Stimulated activated CD8-positive, alpha-beta memory T cell treated with anti-CD3 and anti-CD28 coated beads, Interleukin-4, amount 100 ng/mL, for 48 hours (primary cell): ENCODE measurements around the gene PLEKHH2.
"Not testable (repeated sequence)": the region's sequence is repeated elsewhere in the genome, so short reads cannot be mapped to it uniquely, and the experiment has no call there.

Experiments
- DNase-seq: peaks from one replicate; pipeline ENCODE4 v3.0.0-alpha.2; 2020

PLEKHH2 gene

DNA sequence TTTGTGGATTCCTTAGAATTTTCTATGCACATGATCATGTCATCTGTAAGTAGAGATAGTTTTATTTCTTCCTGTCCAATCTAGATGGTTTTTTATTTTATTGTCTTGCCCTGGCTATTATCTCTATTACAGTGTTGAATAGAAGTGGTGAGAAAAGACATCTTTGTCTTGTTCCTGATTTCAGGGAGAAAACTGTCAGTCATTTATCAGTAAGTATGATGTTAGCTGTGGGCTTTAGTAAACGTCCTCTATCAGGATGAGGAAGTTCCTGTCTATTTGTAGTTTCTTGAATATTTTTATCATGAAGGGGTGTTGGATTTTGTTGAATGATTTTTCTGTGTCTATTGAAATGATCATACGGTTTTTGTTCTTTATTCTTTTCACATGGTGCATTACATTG is 5.3 kb downstream of the PLEKHH2 start:
- no peak for DNase-seq

DNA sequence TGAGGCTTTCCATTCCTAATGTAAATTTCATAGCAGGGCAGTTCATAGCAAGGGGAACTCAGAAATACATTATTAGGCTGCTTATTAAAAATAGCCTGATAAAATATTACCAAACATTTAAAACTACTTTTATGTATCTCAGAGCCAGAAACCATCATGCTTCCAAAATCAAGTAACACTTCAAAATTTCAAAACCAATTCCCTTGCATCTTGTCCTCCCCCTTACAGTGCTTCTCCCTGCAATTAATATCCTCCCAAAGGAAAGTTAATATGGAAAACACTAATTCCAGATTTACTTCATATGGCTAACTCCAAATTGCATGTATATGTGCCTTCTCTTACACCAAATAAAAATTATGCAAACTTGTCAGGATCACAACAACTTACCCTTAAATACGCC is 6.6 kb downstream of the PLEKHH2 start:
- DNase-seq = no peak

DNA sequence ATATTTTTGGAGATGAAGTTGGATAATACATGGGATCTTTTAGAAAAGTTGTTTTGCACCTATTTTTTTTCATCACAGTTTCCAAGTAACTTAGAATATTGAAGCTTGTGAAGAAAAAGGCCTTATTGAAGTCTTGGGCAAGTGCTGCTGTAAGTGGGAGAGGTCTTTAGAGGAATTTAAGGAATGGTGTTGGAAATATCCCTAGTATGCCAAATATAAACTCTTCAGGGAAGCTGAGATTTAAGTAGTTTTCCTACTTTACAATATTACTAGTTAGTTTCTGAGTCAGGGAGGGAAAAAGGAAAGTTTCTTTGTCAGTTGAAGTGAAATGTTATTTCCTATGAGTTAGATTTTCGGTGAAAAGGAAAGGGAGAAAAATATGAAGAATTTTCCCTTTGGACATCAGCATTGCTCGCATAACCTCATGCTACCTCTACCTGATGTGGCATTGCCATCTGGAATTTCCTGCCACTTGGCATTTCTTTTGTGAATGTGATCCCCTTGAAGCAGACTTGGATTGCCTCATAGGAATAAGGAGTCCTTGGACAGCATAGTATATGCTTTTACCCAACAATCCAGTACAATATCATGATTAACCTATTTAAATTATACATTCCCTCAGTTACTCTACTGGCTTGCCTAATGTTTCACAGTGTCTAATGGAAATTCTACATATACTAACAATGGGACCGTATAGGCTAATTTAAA is 12.1 kb downstream of the PLEKHH2 start:
- no peak for DNase-seq

DNA sequence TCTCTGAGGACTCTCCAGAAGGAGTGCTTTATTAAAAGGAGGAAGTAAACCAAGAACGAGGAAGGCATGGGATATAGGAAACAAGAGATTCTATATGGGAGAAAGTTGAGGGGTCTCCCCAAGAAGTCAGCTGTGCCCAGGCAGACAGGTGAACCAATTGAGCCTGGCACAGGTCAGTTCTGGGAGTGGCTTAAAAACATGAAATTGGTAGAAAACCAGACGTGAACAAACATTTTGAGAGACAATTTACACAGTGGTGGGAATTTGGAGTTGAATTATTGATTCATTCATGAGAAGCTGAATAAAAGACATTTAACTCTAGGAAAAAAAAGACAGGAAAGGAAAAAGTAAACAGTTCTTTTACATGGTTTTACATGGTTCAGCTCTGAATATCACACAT is 16.4 kb downstream of the PLEKHH2 start:
- DNase-seq = no peak

DNA sequence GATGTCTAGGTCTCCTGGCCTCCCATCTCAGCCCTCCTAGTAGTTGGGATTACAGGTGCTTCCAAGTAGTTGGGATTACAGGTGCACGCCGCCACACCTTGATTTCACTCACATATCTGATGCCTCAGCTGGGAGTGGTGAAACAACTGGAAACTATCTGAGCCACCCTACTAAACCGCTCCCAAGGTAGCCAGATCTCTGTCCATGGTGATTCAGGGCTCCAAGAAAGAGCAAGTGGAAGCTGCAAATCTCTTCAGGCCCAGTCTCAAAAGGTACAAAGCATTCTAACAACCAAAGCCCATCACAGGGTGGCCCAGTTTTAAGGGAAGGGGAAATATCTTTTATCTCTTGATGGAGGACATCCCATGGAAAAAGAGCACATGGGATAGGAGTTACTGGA is 20.2 kb downstream of the PLEKHH2 start:
- DNase-seq = no peak

DNA sequence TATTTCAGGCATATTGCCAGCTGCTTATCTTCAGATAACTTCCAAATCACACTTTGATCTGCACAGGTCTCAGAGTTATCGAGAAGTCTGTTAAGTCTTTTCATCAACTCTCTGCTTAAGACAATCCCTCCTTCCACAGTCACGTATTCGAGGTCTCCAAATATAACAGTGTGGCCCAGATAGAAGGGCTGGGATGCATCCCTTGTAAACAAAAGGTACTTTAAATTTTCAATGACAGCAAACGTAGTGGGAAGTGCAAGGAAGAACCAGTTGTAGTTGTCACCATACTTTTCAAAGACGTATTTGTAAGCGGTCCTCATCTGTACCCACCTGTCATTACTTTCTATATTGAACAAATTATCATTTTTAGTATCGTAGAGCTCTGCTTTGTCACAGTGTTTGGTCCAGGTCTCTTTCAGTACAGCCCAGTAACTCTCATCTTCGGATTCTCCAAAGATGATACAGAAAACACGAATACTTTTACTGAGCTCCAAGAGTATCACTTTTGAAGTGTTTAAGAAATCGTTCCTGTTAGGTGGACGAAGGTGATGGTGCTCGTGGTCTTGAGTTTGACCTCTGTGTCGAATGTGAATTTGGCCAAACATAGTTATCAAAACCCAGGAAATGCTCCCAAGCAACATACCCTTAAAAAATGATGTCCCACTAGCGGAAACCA is 38.7 kb downstream of the PLEKHH2 start:
- no peak for DNase-seq

DNA sequence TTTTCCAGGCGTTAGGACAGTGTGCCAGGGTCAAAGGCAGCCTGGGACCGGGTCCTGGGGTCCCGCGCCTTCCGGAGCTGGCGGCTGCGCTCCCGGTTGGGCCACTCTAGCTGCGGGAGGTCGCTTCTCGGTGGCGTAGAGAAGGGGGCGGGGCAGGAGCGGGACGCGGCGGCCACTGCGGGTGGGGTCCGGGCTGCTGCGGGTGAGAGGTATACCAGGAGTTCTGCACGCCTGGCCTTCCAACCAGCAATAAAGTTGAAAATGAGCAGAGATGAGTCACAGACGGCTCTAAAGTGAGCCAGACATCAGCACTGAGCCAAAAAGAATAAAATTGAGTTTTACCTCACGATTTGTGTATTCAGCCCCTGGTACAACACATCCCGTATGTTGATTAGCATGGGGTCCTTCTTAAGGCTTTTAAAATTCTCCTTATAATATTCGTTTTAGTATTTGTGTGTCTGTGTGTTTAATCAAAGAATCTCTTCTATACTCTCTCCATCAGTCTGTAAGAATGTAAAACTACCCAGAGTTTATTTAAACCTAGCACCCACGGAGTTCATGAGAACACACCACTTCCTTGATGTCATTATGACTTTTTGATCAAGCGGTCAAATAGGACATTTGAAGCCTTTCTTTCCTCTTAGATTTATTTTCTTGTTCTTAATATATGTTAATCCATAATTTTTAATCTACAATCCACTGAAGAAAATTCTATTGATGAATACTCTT is 39.4 kb downstream of the PLEKHH2 start, which contains the start of gene C1GALT1C1L:
TSS of gene C1GALT1C1L (minus strand) at position 108 of the 729 bp plus-strand sequence. CDS start at position 1, 107 bp downstream.
- DNase-seq = peak; percentile 63

DNA sequence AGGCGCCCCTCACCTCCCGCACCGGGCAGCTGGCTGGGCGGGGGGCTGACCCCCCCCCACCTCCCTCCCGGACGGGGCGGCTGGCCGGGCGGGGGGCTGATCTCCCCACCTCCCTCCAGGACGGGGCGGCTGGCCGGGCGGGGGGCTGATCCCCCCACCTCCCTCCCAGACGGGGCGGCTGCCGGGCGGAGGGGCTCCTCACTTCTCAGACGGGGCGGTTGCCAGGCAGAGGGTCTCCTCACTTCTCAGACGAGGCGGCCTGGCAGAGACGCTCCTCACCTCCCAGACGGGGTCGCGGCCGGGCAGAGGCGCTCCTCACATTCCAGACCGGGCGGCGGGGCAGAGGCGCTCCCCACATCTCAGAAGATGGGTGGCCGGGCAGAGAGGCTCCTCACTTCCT is 40.7 kb downstream of the PLEKHH2 start:
- not testable (repeated sequence) for DNase-seq

DNA sequence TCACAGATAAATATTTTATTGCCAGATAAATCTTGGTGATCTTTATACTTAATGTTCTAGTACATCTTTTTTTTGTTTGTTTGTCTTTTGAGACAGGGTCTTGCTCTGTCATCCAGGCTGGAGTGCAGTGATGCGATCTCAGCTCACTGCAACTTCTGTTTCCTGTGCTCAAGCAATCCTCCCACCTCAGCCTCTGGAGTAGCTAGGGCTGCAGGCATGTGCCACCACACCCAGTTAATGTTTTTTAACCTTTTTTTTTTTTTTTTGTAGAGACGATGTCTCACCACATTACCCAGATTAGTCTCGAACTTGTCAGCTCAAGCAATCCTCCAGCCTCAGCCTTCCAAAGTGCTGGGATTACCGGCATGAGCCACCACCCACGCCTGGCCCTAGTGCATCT is 48.3 kb downstream of the PLEKHH2 start:
- no peak for DNase-seq

DNA sequence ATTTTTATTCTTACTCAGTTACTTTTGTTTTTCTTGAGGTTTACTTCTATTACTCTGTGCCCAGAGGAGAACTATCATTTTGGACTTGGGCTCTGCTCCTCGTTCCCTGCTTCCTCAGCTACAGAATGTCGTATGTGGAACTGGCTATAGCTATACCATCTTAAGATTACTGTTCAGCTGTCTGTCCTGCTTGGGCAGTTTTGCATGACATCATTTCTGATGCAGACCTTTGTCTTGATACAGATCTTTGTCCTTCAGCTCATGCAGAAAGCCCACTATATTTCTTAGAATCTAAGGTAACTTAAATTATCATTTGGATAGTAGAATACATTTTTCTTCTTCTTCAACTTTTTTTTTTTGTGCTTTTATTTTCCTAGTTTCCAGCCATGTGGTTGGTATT is 52.9 kb downstream of the PLEKHH2 start:
- no peak for DNase-seq

DNA sequence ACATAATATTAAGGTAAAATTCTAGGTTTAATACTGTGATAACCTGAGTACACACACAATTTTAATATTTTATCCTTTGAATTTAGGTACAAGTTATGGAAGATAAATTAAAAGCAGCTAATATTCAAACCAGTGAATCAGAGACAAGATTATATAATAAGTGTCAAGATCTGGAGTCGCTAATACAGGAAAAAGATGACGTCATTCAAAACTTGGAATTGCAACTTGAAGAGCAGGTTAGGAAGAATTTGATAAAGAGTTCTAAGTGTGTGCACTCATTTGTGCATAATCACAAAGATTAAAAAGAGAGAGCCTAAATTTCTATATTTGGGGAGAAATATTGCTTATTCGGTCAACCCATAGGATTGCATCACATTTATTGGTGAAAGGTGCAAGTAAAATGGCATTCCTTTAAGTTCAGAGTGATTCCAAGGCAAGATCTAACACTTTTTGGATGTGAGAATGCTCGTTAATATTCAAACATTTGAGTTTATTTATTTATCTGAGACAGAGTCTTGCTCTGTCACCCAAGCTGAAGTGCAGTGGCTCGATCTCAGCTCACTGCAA is 55.5 kb downstream of the PLEKHH2 start:
- DNase-seq = no peak

DNA sequence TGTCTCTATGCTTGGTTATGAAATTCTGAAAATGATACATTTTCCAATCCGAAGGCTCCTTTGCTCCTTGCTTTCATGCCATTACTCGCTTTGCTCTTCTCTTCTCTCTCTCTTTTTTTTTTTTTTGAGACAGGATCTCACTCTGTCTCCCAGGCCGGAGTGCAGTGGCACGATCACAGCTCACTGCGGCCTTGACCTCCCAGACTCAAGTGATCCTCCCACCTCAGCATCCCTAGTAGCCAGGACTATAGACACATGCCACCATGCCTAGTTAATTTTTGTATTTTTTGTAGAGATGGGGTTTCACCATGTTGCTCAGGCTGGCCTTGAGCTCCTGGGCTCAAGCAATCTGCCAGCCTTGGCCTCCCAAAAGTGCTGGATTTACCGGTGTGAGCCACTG is 61.1 kb downstream of the PLEKHH2 start:
- DNase-seq = not testable (repeated sequence)

DNA sequence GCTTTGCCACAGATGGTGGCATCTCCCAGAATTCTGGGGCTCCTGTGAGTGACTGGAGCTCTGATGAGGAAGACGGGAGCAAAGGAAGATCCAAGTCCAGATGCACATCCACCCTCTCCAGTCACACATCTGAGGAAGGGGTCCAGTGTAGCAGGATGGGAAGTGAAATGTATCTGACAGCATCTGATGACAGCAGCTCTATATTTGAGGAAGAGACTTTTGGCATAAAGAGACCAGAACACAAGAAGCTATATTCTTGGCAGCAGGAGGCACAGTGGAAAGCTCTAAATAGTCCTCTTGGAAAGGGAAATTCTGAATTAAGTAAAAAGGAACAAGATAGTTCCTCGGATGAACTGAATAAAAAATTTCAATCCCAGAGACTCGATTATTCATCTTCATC is 62.7 kb downstream of the PLEKHH2 start:
- no peak for DNase-seq

DNA sequence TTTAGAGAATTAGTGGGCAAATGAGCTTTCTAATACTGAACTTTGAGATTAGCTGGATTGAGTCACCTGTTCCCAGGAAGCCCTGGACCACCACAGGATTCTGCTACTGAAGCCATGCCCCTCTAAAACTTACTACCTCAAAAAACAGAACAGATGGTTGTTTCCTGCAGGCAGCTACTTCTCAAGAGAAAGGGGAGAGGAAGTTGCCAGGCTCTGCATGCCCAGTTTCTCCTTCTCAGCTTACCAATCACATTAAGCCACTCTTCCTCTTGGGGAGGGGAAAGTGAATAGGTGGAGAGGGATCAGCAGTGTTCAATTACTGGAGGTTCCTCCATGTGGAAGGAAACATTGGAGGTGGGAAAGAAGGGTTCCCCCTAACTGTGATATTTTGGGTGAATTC is 64.1 kb downstream of the PLEKHH2 start:
- no peak for DNase-seq

DNA sequence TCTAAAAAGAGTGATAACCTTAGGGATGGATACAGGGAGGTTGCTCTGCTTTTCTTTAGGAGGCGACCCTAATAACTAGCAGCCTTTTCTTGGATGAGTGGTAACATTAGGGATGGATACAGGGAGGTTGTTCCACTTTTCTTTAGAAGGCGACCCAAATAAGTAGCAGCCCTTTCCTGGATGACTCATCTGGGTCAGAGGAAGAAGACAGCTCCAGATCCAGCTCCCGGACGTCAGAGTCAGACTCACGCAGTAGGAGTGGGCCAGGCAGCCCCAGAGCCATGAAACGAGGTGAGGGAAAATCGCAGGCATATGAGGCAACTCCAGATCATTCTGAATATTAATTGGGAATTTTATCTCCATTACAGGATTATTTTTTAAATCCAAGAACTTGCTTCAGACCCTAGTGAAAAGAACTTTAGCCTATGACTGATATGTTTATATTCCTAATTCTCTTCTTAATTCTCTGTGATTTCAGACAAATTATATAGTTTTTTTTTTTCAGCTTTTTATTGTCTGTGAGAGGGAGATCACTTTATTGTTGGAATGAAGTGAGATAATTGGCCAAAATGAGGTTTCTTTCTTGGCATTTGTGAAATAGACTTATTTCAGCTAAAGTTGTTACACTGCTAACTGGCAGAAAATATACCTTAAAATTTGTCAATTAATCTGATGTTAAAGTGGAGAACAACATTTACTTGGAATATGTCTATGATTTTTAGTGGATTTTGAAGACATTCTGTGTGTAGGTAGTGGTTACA is 70.4 kb downstream of the PLEKHH2 start:
- DNase-seq = no peak

DNA sequence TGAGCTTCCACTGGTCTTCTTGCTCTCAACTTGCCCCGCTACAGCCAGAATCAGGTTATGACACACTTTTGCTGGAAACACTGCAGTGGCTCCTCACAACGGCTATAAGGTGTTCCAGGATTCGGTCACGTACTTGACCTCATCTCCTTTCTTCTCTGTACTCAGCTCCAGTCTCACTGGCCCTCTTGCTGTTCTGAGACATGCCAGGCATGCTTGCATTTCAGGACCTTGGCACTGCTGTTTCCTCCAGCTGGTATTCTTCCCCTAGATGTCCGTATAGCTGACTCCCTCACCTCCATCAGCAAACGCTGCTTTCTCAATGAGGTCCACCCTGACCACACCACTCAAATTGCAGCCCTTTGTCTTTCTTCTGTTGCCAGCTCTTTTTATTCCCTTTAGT is 71.1 kb downstream of the PLEKHH2 start:
- no peak for DNase-seq

DNA sequence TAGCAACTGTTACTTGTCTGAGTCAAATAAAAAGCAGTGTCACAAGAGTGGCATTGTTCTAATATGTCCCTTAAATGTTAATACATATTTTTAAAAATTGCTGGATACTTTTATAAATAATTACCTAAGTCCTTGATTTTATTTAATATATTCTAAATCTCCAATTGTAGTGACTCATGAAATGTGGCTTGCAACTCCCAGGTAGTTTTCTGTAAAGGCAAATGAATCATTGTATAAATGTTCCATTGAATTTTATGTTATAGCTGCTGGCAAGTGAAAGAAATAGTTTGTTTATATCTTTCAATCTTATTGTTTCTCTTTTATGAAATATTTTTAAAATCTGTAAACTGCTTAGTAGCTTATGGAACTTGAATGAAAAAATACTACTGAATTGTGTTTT is 71.8 kb downstream of the PLEKHH2 start:
- no peak for DNase-seq

DNA sequence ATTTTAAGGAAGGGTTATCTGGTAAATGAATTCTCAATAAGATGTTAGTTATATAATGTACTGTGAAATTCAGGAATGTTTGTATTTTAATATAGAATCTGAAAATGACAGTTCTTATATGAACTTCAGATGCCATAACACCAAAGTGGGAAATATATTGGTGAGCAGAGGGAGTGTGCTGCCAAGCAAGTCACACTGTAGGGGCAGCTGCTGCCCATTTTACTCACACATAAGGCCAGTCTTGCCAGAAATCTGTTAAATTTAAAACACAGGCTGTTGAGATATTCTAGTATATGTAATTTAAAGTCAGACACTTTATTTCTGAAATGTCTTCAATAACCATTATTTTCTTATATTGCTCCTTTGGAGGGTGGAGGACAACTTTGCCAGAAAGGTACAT is 73.8 kb downstream of the PLEKHH2 start:
- DNase-seq = no peak

DNA sequence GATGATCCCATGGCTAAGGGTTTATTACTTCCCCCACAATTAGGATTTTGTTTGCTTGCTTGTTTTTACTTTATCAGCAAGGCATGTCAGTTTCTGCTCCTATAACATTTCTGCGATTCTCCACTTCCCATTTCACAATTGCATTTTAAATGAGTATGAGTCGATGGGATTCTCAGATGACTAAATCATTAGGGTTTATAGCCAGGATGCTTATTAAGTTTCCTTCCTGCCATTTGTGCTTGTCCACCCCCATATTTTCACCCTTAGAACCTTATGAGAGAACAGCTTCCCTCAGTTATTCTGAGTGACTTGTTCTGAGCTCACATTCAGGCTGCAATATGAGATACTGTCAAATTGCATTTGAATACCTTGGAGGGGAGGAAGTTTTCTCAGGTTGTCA is 77.1 kb downstream of the PLEKHH2 start:
- no peak for DNase-seq

DNA sequence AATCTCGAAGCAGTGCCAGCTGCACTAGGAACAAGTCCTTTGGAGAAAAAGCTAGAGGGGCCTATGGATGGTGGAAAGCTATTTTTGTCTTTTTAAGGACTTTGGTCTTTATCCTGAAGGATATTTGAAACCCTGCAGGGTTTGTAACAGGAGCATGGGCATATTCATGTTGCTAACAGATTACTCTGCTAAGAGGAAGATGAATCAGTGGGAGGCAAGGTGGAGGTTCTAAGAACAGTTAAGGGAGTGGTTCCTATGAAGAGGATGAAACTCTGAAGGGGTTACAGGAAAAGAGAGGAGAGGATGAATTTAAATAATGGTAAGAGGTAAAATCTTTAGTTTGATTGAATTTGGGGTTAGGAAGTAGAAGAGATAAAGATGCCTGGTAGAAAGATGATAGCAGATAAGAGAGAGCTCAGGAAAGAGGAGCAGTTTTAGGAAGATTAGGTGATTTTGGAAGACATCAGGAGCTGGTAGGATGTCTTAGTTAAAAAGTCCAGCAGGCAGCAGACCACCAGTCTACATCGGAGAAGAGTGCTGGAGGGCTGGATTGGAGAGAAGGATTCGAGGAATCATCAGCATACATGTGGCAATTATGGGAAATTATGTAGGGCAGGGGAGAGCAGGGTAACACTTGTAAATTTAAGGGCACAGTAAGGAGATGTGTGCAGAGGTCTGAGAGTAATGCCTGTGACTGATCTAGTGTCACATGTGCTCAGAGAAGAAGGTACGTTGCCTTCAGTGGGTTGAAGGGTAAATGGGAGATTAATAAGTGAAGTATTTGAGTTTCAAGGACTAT is 78.4 kb downstream of the PLEKHH2 start:
- DNase-seq = no peak

DNA sequence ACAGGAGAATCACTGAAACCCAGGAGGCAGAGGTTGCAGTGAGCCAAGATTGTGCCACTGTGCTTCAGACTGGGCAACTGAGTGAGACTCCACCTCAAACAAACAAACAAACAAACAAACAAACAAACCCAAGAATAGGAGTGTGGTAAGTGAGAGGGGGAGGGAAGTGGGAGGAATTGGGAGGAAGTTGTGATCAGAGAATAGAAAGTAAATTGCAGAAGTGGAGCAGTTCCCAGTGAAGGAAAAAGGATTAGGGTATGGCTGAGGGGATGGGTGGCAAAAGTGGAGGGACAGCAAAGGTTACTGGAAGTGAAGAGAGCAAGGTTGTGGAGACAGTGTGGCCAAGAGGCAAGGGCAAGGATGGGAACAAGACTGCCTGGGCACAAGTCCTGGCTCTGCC is 80.3 kb downstream of the PLEKHH2 start:
- no peak for DNase-seq

DNA sequence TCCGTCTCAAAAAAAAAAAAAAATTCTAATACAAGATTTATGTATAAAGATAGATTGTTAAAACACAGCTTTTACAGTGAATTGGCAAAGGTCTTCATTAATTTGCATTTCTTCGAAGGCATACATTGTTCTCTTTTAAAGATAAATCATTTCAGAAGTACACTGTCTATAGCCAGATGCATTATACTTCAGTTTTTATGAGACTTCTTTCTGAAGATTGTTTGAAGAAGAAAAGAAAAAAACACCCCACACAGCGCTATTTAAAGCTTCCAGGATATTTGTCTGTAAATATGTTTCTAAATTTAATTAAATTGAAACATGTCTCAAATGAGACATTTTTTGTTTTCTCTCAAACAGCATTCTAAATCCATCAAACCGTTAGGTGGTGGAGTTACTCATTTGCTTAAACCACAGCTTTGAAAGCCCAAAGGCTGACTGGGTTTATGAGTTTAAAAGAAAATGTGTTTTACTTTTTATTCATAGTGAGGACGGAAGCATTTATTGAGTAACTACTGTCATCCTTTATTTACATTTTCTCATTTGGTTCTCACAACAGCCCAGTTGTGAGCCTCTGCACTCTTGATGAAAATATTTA is 81.6 kb downstream of the PLEKHH2 start:
- no peak for DNase-seq
